Hematopoietic multipotent progenitor cell (in vitro differentiated cells): ENCODE results near the gene MCM9. TPM values are rescaled to one million over a fixed set of nuclear protein-coding genes. Genes with fewer than 3 reads are reported as not detected.
A peak's percentile ranks its signal among the peaks of the same experiment; 100 is the strongest.

Experiments
- DNase-seq, 3 donors: peaks; one replicate each; pipeline ENCODE4 v3.0.0-alpha.2; 2011 to 2015; ENCODE audit warnings: low read depth in 2 of 3, low spot score in 2 of 3
- total RNA-seq: library from RNA; depleted of rRNA; stranded (reverse); fragments of >200 nt; gene quantifications from one replicate; pipeline ENCODE4 v1.2.3, GENCODE V29; 2012

Gene MCM9
- total RNA-seq, 1 donor, result 14.5 TPM

DNA sequence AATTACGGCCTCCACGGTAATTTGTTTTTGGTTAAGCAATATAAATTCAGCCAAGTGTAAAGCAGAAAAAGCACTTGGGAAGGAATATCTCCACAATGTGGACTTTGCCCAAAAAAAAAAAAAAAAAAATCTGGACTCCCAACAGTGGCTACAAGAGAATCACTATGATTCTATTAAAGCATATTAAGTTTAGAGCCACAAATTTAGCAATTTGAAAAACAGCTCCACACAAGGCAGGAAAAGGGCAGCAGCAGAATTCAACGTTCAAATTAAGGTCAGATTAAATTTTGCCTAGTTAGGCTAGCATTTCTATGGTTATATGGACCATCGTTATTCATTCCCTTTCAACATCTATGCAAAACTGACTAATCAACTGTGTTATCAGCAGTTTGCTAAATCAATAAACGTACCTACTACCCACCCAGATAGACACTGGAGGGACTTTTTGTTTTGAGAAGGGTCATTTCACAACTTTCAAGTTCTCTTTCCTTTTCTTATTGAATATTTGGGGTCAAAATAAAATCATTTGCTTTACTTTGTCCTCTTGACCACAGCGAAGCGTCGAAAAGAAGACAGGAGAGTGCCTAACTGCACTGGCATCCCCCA, 1.0 kb downstream of the MCM9 start:
- DNase-seq, result no peak

DNA sequence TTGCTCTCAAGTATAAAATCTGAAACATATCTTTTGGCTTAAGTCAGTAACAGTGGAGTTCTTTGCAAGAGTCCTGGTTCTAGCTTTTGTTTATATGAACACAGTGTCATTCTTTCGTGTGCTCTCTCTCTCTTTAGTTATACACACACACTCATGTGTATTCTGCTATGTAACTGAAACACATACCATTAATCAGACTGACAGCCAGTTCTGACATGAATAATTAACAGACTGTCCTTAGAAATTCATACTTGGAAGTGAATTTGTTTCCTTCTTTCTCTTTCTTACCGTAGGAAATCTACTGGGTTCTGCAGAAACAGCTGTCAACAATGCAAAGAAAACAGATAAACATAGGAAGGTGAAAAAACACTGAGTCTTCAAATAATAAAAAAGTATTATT, 2.5 kb downstream of the MCM9 start:
- no peak for DNase-seq

DNA sequence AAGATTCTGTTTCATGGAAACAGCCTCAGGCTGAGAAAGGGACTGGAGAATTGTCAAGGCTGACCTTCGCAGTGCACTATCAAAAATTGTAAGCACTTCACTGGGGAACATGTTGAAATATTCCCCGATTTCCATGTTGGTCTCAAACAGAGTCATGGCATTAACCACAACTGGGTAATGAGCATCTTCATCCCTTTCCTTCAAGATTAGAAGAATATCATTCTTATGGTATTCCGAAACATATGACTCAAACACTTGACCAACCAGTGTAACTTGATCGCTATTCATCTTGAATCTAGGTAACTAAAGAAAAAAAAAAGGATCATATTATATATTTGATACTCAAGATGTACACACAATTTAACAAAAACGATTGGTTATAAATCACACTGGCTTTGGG, 3.5 kb downstream of the MCM9 start:
- no peak for DNase-seq

DNA sequence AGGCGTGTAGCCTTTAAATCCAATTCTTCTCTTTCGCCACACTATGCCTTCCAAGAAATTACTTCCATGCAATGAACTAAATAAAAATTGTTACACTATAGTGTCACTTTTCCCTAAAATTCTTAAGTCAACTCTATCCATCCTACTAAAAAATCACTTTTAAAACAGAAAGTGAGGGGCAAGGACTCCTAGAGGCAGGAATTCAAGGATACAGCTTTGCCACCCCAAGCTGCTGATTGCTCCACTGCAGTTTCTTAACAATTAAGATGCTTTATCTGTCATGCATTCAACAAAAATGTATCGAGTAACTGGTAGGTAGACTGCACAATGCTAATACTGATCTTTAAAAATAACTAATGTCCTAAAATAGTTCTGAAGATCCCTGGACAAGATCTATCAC, 4.3 kb downstream of the MCM9 start:
- DNase-seq, result no peak

DNA sequence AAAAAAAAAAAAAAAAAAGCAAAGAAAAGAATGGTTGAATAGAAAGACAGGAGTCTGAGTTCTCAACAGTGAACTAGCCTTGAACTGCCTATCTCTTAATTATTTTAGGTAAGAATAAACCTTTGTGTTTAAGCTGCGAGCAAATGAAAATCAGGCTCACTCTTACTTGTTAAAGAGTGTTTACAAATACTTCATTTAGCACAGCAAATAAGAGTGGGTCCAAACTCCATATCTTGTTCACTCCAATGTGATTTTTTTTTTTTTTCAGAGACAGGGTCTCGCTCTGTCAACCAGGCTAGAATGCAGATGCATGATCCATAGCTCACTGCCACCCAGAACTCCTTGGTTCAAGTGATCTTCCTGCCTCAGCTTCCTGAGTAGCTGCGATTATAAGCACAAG, 11.9 kb downstream of the MCM9 start:
- DNase-seq, result no peak

DNA sequence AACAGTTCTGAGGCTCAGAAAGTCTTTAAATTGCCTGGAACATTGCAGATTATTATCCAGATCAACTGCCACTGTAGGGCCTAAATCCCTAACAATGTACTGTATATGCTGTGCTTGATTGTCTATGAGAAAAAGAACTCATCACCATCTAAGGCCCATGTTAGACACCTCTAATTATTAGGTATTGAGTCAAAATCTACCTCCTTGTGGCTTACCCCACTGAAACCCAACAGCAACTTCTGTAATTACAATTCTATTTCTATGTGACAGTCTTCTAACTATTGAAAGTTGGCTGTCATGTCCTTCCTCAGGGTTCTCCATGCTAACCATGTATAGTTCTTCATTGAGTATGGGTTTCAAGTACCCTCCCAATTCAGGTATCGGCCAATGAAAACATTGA, 13.9 kb downstream of the MCM9 start:
- DNase-seq, result no peak

DNA sequence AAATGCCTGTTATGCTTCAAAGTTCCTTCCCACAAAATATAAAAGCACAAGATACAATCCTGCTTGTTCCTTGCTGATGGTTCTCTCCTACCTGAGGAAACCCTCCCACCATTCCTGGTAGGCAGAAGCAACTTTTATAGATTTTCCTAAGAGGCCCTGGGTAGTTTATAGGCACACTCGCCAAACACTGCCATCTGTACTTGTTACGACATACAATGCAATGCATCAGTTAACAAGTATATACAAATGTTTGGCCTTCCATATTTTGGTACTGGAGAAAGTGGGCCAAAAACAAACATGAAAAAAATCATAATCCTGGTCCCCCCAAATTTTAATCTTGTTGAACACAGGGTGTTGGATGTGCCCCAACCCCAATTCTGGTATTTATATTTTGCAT, 16.6 kb downstream of the MCM9 start:
- no peak for DNase-seq

DNA sequence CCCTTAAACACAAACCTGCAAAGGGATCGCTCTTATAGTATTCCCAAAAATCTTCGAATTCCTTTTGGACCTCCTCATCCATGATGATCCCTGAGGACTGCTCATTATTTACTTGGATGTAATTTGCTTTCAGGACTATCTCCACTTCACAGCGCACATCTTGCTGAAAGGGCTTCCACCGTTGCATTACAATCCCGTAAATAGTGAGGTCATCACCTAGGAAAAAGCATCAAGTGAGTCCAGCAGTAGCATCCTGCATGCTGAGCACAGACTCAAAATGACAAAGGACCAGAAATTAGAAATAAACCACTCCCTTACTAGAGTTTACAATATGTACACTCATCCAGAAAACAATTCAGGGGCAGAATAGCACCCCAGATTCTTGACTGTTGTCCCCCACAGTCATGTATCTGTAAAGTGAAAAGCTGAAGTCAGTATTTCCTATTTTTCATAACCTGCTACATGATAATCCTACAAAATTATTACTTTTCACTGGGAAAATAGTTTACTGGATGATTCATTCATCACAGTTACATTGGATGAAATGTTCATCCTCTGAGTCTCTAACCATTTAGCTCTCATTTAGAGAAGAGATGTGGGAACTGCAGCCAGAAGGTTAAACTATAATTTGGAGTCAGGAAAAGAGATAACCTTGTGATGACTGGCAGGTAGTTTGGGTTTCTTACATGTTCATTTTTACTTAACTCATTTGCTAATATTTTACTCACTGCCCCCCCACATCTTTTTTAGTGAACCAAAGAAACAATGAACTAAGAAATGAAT, 17.2 kb downstream of the MCM9 start:
- no peak for DNase-seq

DNA sequence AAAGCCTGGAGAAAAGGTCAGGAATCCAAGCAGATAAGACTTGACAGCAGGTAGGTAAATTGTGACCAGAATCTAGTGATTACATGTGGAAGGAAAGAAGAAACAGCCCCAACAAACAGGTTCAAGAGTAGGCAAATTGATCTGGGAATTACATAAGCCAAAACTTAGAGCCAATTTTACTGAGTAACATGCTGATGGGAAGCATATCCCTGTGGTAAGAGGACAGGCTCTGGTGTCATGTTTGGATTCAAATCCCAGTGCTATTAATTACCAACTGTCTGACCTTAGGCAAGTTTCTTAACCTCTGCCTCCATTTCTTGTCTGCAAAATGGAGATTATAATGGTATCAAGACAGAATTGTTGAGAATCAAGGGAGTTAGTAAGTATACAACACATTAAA, 20.4 kb downstream of the MCM9 start:
- DNase-seq, result no peak

DNA sequence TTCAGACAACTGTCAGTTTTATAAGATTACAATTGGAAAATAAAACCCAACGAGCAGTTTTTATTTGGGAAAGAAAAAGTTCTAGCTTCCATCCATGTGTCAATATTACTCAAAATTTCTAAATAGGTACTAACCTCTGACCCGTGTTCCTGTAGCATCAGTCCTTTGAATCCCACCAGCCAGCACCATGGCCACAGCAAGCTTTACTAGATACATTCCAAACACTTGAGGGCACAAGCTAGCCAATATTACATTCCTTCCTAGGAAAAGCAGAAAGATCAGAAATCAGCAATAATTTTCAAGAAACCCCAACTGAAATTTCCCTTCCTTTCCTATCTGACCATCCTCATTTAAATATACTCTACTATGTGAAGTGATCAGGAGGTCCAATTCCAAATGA, 21.8 kb downstream of the MCM9 start:
- DNase-seq, result no peak

DNA sequence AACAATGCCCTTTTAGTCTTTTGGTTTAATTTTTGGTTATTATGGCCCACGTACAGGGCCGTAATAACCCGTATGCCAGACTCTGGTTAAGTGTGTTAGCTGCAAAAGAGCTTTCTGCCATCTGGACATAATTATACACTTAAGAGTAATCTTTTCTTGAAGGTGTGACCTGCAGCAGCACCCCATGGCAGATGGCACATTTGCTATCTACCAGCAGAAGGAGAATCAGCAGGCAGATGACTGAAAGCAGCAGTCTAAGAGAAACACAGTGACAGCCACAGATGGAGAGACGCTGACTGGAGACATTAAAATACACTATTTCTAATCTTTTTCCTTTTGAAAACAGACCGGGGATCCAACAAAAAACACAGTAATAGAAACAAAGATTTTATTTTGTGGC, 22.3 kb downstream of the MCM9 start:
- no peak for DNase-seq

DNA sequence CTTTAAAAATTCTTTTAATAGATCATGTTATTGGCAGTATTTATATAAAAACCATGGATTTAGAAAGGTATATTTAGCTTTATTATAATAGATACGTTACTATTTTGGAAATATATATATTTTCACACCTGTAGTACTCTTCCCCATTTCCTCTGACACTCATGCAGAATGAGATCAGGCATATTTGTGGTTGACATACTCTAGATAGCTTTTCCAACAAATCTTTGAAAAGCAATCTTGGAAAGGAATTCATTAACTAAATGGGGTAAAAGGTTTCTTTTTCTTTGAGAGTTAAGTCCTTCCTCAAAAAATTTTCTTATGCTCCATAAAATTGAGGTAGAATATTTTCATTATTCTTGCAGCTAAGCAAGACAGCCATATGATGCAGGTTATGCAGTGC, 26.5 kb downstream of the MCM9 start:
- no peak for DNase-seq

DNA sequence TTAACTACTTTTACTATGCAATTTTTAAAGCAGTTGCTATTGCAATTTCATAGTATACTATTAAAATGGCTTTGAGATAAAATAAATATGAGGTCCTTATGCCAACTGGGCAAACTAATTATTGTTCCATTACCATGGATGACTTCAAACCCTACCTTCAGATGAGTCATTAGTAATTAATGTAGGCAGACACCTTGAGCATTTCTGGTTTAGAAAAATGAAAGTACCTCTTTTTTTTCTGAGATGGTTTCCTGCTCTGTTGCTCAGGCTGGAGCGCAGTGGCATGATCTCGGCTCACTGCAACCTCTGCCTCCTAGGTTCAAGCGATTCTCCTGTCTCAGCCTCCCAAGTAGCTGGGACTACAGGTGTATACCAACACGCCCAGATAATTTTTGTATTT, 29.1 kb downstream of the MCM9 start:
- no peak for DNase-seq

DNA sequence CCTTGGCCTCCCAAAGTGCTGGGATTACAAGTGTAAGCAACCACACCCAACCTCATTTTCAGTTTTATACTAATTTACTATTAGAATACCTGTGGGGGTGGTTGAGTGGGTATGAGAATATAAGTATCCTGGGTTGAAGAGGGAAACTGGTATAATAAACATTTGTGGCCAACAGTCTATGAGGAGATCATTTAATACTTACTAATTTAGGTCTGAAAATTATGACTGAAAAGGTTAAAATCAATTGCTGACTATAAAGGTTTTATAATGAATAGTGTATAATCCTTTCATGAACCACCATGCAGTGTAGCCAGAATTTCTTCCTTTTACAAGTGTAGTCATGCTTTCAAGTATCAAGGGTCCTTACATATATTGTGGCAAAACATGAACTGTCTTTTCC, 29.9 kb downstream of the MCM9 start:
- no peak for DNase-seq

DNA sequence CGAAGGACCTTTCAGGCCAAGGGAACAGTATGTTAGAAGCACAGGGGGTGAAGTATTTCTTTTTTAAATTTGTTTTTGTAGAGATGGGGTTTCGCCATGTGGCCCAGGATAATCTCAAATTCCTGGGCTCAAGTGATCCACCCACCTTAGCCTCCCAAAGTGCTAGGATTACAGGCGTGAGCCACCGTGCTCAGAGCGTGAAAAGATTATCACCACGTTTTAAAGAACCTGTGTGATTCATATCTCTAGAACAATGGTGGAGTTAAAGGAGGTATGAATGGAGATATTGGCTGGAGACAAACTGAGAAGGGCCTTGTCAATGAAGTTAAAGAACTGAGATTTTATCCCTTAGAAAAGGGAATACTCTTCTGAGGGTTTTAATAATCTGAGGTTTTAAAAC, 31.3 kb downstream of the MCM9 start:
- no peak for DNase-seq

DNA sequence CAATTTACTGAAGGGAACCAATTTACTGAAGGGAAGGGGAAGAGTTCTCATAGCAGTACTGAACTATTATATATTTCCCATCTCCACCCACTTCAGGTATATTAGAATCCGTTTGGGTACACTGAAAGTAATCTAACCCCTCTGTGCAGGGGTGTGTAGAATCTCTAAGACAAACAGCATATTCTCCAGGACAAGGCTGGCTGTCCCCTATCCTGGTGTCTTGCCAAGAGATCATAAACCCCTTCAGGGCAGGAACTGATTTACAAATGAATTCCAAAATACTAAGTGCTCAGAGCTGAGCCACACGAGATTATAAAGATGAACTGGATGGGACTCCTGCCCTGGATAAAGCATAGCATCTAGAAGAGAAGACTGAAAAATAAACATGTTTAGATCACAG, 31.8 kb downstream of the MCM9 start:
- no peak for DNase-seq

DNA sequence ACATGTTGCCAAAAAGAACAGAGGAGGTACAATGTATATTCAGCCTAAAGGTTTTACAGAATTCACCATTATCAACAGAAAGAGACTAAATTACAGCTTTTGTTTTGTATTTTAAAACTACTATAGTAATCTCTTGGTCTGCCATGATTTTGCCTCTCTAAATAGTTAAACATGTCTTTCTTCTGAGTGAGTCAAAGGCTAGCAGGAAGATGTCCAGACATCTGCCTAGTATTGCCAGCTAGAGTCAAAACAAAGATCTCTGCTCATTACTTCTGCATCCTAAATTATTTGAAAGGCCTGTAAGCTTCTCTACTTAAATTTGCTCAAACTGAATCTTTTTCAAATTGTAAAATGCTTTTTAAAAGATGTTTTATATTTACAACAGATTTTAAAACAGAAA, 32.2 kb downstream of the MCM9 start:
- DNase-seq, result no peak

DNA sequence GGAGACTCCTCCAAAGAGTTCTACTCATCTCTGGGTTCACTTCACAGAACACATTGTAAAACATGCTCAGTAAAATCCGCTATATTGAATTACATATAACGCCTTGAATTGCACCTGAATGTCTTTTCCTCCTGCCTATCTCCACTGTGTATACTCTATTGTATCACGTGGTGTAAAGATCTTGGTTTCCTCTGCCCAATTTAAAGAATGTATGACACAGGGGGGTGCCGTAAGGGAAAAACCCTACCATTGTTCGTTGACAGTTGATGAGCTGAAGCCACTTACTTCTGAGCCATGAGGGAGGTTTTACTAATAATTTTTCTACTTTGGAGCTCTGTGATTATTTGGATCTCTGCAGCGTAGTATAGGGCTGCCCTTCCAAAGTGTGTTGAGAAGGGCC, 35.0 kb downstream of the MCM9 start:
- DNase-seq, result no peak

DNA sequence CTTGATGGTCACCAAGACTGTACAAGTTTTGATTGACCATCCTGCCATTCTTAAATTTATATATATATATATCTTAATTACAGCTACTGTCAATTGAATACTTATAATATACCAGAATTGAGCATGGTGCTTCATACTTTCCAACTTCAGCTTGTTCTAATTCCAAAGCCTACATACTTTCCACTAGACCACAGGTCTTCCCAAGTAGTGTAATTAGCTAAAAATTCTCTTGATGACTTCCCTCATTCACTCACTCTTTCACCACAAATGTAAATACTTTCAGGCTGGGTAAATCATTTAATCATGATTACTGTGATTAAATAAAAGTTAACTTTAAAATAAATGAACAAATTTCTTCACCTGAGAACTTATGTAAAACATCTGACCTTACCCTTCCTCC, 37.6 kb downstream of the MCM9 start:
- no peak for DNase-seq

DNA sequence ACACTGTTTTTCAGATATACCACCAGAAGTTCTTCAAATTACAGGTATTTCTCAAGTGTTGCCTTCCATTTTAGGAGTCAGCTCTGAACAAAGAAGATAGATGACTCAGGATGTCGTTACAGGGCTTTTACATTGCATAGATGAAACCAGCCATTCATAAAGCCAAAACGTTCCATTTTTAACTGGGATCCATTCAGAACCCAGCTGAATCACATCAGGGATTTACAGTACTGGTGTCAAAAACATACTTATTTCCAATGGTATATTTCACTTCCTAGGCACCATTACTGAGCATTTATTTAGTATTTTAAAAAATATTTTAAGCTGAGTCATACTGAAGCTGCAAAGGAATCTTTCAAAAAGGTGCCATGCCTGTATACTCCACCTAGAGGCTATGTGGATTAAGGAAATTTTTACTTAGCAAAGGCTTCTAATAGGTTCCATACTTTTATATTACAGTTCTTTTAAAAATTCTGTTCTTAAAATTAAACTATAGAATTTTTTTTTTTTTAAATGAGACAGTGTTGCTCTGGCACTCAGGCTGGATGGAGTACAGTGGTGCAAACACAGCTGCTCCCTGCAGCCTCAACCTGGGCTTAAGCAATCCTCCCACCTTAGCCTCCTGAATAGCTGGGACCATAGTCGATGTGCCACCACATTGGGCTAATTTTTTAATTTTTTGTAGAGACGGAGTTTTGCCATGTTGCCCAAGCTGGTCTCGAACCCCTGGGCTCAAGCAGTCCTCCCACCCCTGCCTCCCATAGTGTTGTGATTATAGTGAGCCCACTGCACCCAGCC, 38.4 kb downstream of the MCM9 start:
- DNase-seq, result peak in 2 of 3 donors; percentile 47 to 66

DNA sequence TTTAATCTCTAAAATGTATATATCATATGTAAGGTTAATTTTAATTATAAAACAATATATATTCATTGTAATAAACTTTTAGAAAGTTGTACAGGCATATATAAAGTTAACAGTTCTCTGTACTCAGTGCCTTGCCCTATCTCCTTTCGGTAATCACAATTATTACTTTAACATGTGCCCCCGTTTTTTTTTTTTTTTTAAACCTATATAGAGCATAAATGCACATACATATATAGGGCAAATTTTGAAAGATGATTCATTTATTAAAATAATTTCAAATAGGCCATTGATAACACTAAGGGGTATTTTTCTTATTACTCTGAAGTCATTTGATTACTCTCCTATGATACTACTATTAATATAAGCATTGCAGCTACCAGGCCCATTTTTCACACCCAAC, 39.1 kb downstream of the MCM9 start:
- DNase-seq, result no peak

DNA sequence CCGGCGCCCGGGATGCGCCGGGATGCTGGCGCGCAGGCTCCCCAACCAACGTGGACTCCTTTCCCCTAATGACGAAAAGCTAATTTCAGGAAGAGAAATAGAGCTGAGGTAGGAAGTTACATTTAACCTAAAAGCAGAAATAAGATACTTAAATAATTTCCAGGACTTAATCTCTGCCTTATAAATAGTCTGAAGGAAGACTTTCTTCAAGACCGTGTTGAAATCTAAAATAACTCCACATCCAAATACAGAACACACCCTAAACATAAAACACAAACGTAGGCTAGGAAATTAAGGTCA, 39.7 kb downstream of the MCM9 start:
- DNase-seq, result peak in 1 of 3 donors; percentile 24
